DND-41 (cell line): ENCODE data around the gene KRTAP3-2.

Source experiments
- ATAC-seq: fragments of 200-7000 bp; cut with Tn5 transposase; 3 replicates; pipeline ENCODE4 v1.9.1; 2021; ENCODE audit warnings: low read depth; ENCODE audit not compliant: insufficient read depth
- DNase-seq: peaks from one replicate; pipeline ENCODE4 v3.0.0-alpha.2; 2020
- H2AFZ ChIP-seq: 2 replicates; pipeline ENCODE4 v1.6.0; 2012; ENCODE audit warnings: low read depth, low read length
- H3K27ac ChIP-seq: 2 replicates; pipeline ENCODE4 v1.5.1; 2012; ENCODE audit warnings: low read length, inconsistent platforms
- H3K27me3 ChIP-seq: fragments of 200-600 bp; sonication (generic); 2 replicates; pipeline ENCODE4 v1.6.0; 2012; ENCODE audit warnings: low read length, mild to moderate bottlenecking, inconsistent platforms; ENCODE audit not compliant: insufficient read depth, poor library complexity
- H3K36me3 ChIP-seq: 2 replicates; pipeline ENCODE4 v1.5.1; 2012; ENCODE audit warnings: low read length, inconsistent platforms; ENCODE audit not compliant: insufficient read depth
- H3K4me1 ChIP-seq: 2 replicates; pipeline ENCODE4 v1.5.1; 2012; ENCODE audit warnings: mild to moderate bottlenecking, low read length; ENCODE audit not compliant: insufficient read depth
- H3K4me2 ChIP-seq: 2 replicates; pipeline ENCODE4 v1.6.0; 2012; ENCODE audit warnings: mild to moderate bottlenecking, moderate library complexity, low read length, inconsistent platforms; ENCODE audit not compliant: insufficient read depth
- H3K4me3 ChIP-seq, 2 experiments: fragments of 200-600 bp in 1 of 2; shearing (Covaris generic) in 1 of 2; 2 replicates each; pipeline ENCODE4 v1.5.1; 2012 to 2016; ENCODE audit warnings: inconsistent platforms in 2 of 2, low read length in 2 of 2, mild to moderate bottlenecking in 2 of 2, low read depth in 1 of 2, moderate library complexity in 1 of 2
- H3K79me2 ChIP-seq: 2 replicates; pipeline ENCODE4 v1.6.0; 2012; ENCODE audit warnings: low read length, inconsistent platforms; ENCODE audit not compliant: insufficient read depth
- H3K9ac ChIP-seq: 2 replicates; pipeline ENCODE4 v1.6.0; 2012; ENCODE audit warnings: low read depth, mild to moderate bottlenecking, inconsistent platforms, low read length, moderate library complexity
- H3K9me3 ChIP-seq: 2 replicates; pipeline ENCODE4 v1.5.1; 2012; ENCODE audit warnings: low read length, moderate library complexity, mild to moderate bottlenecking, inconsistent platforms; ENCODE audit not compliant: insufficient read depth, severe bottlenecking
- H4K20me1 ChIP-seq: 2 replicates; pipeline ENCODE4 v1.6.0; 2012; ENCODE audit warnings: low read length; ENCODE audit not compliant: insufficient read depth
- CTCF ChIP-seq: IDR thresholded peaks from 2 replicates; pipeline ENCODE4 v1.5.1; 2012; ENCODE audit warnings: borderline replicate concordance, low read length, moderate library complexity, mild to moderate bottlenecking; ENCODE audit not compliant: poor library complexity, severe bottlenecking; ENCODE audit errors: extremely low read depth
- EZH2 ChIP-seq: IDR thresholded peaks from 3 replicates; pipeline ENCODE4 v1.6.1; 2012; ENCODE audit warnings: borderline replicate concordance, low read depth, mild to moderate bottlenecking, moderate library complexity, low read length, inconsistent platforms; ENCODE audit not compliant: severe bottlenecking

The KRTAP3-2 gene

GRCh38 chr17:40958086-40958953 is 41.4 kb downstream of the KRTAP3-2 start:
- H3K27me3 ChIP-seq = peaks cover 22% of the 10 kb centered on the region
- H3K4me1 ChIP-seq = no peaks in the 10 kb centered on the region
- no peak overlapping the region for H3K9ac ChIP-seq
- H3K4me3 ChIP-seq = no peak overlapping the region
- H3K36me3 ChIP-seq = no peaks in the 10 kb centered on the region
- H4K20me1 ChIP-seq = no peaks in the 10 kb centered on the region
- TF ChIP-seq CTCF = no peak
- TF ChIP-seq EZH2 = no peak
- ATAC-seq = no peak
- H3K27ac ChIP-seq = no peak overlapping the region
- no peak overlapping the region for H3K4me2 ChIP-seq
- no peaks in the 10 kb centered on the region for H3K9me3 ChIP-seq
- H3K79me2 ChIP-seq = no peaks in the 10 kb centered on the region
- no peak for DNase-seq
- H2AFZ ChIP-seq = no peak overlapping the region

- Histone ChIP-seq H3K36me3 (no peaks in the 10 kb centered on the region), H3K9me3 (no peaks in the 10 kb centered on the region), H3K79me2 (no peaks in the 10 kb centered on the region), H3K9ac (no peak overlapping the region), H2AFZ (no peak overlapping the region), H3K4me3 (no peak overlapping the region), H3K4me1 (no peaks in the 10 kb centered on the region), H4K20me1 (no peaks in the 10 kb centered on the region), H3K27ac (no peak overlapping the region), H3K27me3 (peaks cover 22% of the 10 kb centered on the region), H3K4me2 (no peak overlapping the region)
- DNase-seq (no peak), ATAC-seq (no peak)
- TF ChIP-seq EZH2 (no peak), CTCF (no peak)
These were observed 43.1 kb downstream of the KRTAP3-2 start for GRCh38 chr17:40956401-40957254.

- TF ChIP-seq EZH2 (no peak), CTCF (no peak)
- Histone ChIP-seq H2AFZ (no peak overlapping the region), H4K20me1 (no peaks in the 10 kb centered on the region), H3K4me1 (no peaks in the 10 kb centered on the region), H3K4me2 (no peak overlapping the region), H3K36me3 (no peaks in the 10 kb centered on the region), H3K27ac (no peak overlapping the region), H3K79me2 (no peaks in the 10 kb centered on the region), H3K27me3 (peaks cover 26% of the 10 kb centered on the region), H3K9ac (no peak overlapping the region), H3K9me3 (no peaks in the 10 kb centered on the region), H3K4me3 (no peak overlapping the region)
- ATAC-seq (no peak), DNase-seq (no peak)
These were observed 45.8 kb downstream of the KRTAP3-2 start for GRCh38 chr17:40953881-40954280.
